Kidney epithelial cell (primary cell): Measurements from ENCODE around the gene PLA2G4C. TPM values are rescaled to one million over a fixed set of nuclear protein-coding genes. Genes with fewer than 3 reads are reported as not detected.
"Not testable (repeated sequence)": the region's sequence is repeated elsewhere in the genome, so short reads cannot be mapped to it uniquely, and the experiment has no call there.

Source experiments
- DNase-seq: peaks from one replicate; pipeline ENCODE4 v3.0.0-alpha.2; 2010; ENCODE audit warnings: low read depth
- H3K27me3 ChIP-seq: 2 replicates; pipeline ENCODE4 v1.6.0; 2011; ENCODE audit warnings: low read length; ENCODE audit not compliant: control insufficient read depth, insufficient read depth
- H3K36me3 ChIP-seq: 2 replicates; pipeline ENCODE4 v1.5.1; 2011; ENCODE audit warnings: low read length; ENCODE audit not compliant: control insufficient read depth, insufficient read depth
- H3K4me3 ChIP-seq: 2 replicates; pipeline ENCODE4 v1.5.1; 2011; ENCODE audit warnings: low read depth, mild to moderate bottlenecking, control low read depth, low read length
- CTCF ChIP-seq: IDR thresholded peaks from 2 replicates; pipeline ENCODE4 v1.5.1; 2011; ENCODE audit warnings: mild to moderate bottlenecking, moderate library complexity, low read length, control low read depth, inconsistent platforms; ENCODE audit not compliant: insufficient read depth, poor library complexity, severe bottlenecking
- total RNA-seq: library from RNA; depleted of rRNA; stranded (reverse); fragments of >200 nt; gene quantifications from 2 replicates; pipeline ENCODE4 v1.2.3, GENCODE V29; 2015

PLA2G4C gene
- total RNA-seq, 1 donor from 2014 or later, result 21.3 TPM

- Histone ChIP-seq H3K36me3 (no peaks in the 10 kb centered on the region), H3K4me3 (no peak overlapping the region), H3K27me3 (no peaks in the 10 kb centered on the region)
- TF ChIP-seq CTCF, result no peak
- no peak for DNase-seq
Measured at GRCh38 chr19:48094129-48094854, 16.3 kb downstream of the PLA2G4C start.

GRCh38 chr19:48091111-48091718 is 19.4 kb downstream of the PLA2G4C start:
- DNase-seq, H3K27me3 ChIP-seq, H3K36me3 ChIP-seq: not testable (repeated sequence)

GRCh38 chr19:48090281-48090802 is 20.3 kb downstream of the PLA2G4C start:
- no peak for TF ChIP-seq CTCF
- H3K27me3 ChIP-seq, result no peaks in the 10 kb centered on the region
- no peak overlapping the region for H3K4me3 ChIP-seq
- no peaks in the 10 kb centered on the region for H3K36me3 ChIP-seq
- DNase-seq, result no peak

More at GRCh38 chr19:48091111-48091718, 19.4 kb downstream of the PLA2G4C start:
- not testable (repeated sequence) for H3K4me3 ChIP-seq

- not testable (repeated sequence) for H3K27me3 ChIP-seq, H3K4me3 ChIP-seq, H3K36me3 ChIP-seq, DNase-seq
Measured at GRCh38 chr19:48088991-48089390, 21.6 kb downstream of the PLA2G4C start.

GRCh38 chr19:48085904-48086864 is 24.4 kb downstream of the PLA2G4C start:
- no peaks in the 10 kb centered on the region for H3K27me3 ChIP-seq
- no peak for TF ChIP-seq CTCF
- H3K36me3 ChIP-seq, result no peaks in the 10 kb centered on the region
- no peak overlapping the region for H3K4me3 ChIP-seq
- DNase-seq, result no peak

- Histone ChIP-seq H3K27me3 (no peaks in the 10 kb centered on the region), H3K36me3 (no peaks in the 10 kb centered on the region), H3K4me3 (no peak overlapping the region)
- no peak for DNase-seq
- no peak for TF ChIP-seq CTCF
Measured at GRCh38 chr19:48085076-48085475, 25.5 kb downstream of the PLA2G4C start.
